NCI-H748 (cell line): ENCODE measurements around the gene MRPL34.

Source experiments
- DNase-seq: peaks from one replicate; lab custom pipeline; 2025; ENCODE audit not compliant: unreplicated experiment; lab: John Stamatoyannopoulos, UW

Gene MRPL34

GRCh38 chr19:17309198-17309964, 3.7 kb downstream of the MRPL34 start, which contains the start of gene DDA1:
Gene DDA1, plus strand, starts transcription at chr19:17309563. Its CDS starts 92 bp downstream, at chr19:17309655.
- peak; percentile 99 for DNase-seq

GRCh38 chr19:17309965-17310461, 4.3 kb downstream of the MRPL34 start:
- DNase-seq, result no peak

- no peak for DNase-seq
Measured at GRCh38 chr19:17311455-17312188, 6.0 kb downstream of the MRPL34 start.

GRCh38 chr19:17312189-17313113, 6.8 kb downstream of the MRPL34 start:
- no peak for DNase-seq

- no peak for DNase-seq
Measured at GRCh38 chr19:17314007-17314593, 8.4 kb downstream of the MRPL34 start.

GRCh38 chr19:17318966-17319365, 13.3 kb downstream of the MRPL34 start:
- no peak for DNase-seq

- DNase-seq, result no peak
Measured at GRCh38 chr19:17319473-17320238, 14.0 kb downstream of the MRPL34 start.

GRCh38 chr19:17320435-17320834, 14.8 kb downstream of the MRPL34 start:
- no peak for DNase-seq

GRCh38 chr19:17321655-17322489, 16.2 kb downstream of the MRPL34 start:
- no peak for DNase-seq

- DNase-seq, result no peak
Measured at GRCh38 chr19:17322854-17323253, 17.2 kb downstream of the MRPL34 start.

GRCh38 chr19:17323300-17323963, 17.8 kb downstream of the MRPL34 start:
- no peak for DNase-seq

GRCh38 chr19:17323964-17324332, 18.3 kb downstream of the MRPL34 start:
- no peak for DNase-seq

- no peak for DNase-seq
Measured at GRCh38 chr19:17324357-17325114, 18.9 kb downstream of the MRPL34 start.

GRCh38 chr19:17325133-17325532, 19.5 kb downstream of the MRPL34 start:
- DNase-seq, result no peak

GRCh38 chr19:17325881-17326594, 20.4 kb downstream of the MRPL34 start:
- no peak for DNase-seq

- no peak for DNase-seq
Measured at GRCh38 chr19:17326595-17326966, 20.9 kb downstream of the MRPL34 start.

- DNase-seq, result no peak
Measured at GRCh38 chr19:17327068-17327653, 21.5 kb downstream of the MRPL34 start.
